ENCODE measurements around the gene FLNA.
A peak's percentile ranks its signal among the peaks of the same experiment; 100 is the strongest.
"Not testable (repeated sequence)": the region's sequence is repeated elsewhere in the genome, so short reads cannot be mapped to it uniquely, and the experiment has no call there.

FLNA gene

GRCh38 chrX:154357205-154357604, 17.2 kb downstream of the FLNA start:
- no peak for DNase-seq

DNA sequence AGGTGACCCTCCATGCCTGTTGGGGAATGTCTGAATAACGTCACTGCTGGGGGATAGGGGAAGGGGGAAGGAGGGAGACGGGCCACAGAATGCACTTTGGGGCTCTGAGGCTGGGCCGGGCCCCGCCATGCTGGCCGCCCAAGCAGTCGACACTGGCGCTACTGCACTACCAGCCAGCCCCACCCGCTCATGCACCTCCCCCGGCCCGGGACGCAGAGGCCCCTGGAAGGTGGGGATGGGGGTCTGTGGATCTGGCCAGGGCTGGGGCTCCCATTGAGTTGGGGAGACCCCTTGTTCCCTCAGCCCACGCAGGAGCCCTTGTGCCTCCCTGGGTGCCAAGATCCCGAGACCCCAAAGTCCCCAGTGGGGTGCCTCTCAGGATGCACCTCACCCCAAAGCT, 17.8 kb downstream of the FLNA start:
- DNase-seq, result no peak

- no peak for DNase-seq
These were observed 18.7 kb downstream of the FLNA start for GRCh38 chrX:154355776-154356140.

DNA sequence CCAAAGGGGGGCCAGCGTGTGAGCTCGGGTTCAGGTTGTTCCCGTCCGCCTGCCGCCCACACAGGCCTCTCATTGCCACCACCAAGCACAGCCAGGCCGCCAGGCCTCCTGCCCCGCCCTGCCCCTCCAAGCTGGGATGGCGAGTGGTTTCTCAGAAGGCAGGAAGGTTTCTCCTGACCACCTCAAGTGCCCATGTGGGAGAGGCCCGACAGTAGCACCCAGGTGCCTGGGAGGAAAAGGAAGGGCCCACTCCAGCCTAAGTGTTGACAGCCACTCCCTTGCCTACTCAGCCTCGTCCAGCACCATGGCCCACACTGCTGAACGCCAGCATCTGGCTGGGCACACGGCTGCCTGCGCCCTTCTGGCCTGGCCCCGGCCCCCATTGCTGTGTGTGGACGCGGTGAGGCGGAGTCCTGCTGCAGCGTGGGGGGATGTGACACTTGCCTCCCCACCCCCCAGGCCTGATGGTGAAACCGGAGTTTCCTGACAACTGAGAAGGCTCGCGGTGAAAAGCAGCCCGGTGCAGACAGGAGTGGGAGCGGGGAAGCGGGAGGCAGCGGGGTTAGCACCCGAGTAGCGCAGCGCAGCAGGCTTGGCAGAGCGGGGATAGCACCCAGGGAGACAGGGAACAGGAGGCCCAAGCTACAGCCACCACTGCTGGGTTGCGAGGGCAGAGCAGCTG, 19.2 kb downstream of the FLNA start:
- DNase-seq, result no peak

GRCh38 chrX:154354516-154354915, 19.9 kb downstream of the FLNA start:
- DNase-seq, result no peak

DNA sequence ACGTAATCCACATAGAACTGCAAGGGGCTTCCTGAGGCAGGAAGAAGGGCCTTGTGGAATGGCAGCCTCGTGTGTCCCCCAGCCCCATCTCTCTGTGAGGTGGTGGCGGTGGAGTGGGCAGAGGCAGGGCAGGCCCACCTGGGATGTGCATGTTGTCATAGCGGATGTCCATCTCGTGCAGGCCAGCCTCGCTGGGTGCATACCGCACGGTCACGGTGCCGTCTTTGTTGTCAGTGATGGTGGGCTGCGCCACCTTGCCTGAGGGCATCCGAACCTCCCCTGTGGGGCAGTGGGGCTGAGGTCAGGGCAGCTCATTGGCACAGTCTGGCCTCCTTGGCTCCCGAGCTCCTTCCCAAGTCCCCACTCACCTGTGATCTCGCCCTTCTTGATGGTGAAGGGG, 20.4 kb downstream of the FLNA start:
- DNase-seq, result no peak

- DNase-seq, result no peak
These were observed 21.1 kb downstream of the FLNA start for GRCh38 chrX:154353172-154353843.

DNA sequence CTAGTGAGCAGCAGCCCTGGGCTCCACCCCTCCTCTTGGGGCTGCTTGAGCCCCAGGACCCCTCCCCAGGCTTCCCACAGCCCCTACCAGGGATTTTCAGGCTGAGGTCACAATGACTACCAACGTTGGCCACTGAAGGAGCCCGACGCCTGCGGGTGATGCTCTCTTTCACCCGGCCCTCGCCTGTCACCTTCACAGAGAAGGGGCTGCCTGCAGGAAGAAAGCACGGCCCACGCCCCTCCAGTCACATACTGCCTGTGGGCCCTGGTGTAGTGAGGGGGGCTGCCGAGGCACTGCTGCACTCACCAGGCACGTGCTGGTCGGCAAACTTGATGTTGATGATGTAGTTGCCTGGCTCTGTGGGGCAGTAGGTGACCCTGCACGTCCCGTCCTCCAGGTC, 22.0 kb downstream of the FLNA start:
- no peak for DNase-seq

GRCh38 chrX:154352012-154352401, 22.4 kb downstream of the FLNA start:
- no peak for DNase-seq

DNA sequence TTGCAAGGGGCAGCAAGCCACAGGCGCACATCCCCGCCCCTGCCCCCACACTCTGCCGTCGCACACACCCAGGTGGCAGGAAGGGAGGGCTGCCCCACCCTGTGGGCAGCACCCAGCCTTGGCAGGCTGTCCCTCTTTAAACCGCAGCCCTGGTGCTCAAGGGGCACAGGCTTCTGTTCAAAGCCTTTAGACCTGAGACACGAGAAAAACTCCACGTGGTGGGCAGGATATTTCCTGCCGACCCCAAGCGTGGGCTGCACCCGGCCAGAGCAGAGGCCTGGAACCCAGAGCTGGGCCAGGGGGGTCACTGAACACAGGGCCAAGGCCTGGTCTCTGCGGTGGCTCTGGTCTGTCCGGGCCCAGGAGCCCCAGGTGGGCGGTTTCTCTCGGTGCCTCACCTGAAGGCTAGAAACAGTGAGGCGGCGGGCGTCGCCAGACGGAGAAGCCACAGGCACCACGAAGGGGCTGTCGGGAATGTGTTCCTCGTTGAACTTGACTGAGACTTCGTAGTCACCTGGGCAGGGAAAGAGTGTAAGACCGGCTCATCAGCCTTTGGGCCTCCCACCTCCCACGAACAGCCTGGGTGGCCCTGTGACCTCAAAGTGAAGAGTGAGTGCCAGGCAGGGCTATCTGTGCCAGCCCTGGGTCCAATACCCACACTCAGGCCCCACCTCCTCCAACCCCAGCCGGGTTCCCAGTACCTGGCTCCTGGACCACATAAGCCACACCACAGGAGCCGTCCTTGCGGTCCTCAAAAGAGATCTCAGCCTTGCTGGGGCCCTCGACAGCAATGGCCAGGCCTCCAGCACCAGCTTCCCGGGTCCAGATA, 23.0 kb downstream of the FLNA start:
- DNase-seq, result no peak

- DNase-seq, result no peak
These were observed 23.8 kb downstream of the FLNA start for GRCh38 chrX:154350429-154351182.

DNA sequence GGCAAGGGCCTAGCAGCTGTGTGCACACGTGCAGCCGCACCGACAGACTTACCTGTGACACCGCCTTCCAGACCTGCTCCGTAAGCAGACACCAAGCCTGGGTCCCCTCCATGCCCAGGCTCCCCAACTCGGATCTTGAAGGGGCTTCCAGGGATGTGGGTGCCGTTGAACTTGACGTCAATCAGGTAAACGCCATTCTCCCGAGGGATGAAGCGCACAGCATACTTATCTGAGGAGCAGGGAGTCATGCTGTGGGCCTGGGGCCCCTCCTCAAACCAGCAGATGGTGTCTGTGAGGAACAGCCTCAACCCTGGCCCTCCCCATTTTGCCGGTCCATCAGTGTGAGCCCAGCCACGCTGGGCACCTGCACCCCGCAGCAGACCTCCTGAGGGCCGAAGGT, 24.5 kb downstream of the FLNA start:
- no peak for DNase-seq

GRCh38 chrX:154349359-154349935, 25.0 kb downstream of the FLNA start:
- DNase-seq, result no peak

DNA sequence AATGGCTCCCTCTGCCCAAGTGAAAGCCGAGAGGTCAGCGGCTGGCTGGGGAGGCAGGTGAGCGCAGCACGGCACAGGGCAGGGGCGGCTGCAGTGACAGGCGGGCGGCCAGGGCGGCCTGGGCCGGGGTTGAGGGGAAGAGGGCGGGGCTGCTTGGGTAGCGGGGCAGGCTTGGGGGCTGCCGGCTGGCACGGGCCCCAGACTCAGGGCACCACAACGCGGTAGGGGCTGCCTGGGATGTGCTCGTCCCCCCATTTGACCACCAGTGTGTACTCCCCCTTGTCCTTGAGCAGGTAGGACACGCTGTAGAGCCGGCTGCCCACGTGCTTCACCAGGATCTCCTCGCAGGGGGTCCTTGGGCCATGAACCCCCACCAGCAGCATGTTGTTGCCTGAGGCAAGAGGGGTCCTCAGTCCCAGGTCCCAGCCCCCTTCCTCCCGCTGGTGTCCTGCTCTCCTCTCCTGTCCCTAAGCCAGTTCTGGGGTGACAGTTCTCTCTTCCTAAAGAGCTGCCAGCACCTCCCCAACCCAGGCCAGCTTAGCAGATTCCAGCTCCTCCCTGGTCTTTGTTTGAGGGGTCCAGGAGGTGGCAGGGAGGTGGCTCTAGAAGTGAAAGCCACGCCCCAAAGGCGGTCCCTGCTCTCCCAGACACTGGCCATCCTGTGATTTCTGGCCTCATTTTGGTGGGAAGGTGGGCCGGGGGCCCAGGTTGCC, 25.6 kb downstream of the FLNA start:
- no peak for DNase-seq

- DNase-seq, result no peak
These were observed 26.3 kb downstream of the FLNA start for GRCh38 chrX:154348114-154348531.

GRCh38 chrX:154343620-154344019, 30.8 kb downstream of the FLNA start:
- not testable (repeated sequence) for DNase-seq

DNA sequence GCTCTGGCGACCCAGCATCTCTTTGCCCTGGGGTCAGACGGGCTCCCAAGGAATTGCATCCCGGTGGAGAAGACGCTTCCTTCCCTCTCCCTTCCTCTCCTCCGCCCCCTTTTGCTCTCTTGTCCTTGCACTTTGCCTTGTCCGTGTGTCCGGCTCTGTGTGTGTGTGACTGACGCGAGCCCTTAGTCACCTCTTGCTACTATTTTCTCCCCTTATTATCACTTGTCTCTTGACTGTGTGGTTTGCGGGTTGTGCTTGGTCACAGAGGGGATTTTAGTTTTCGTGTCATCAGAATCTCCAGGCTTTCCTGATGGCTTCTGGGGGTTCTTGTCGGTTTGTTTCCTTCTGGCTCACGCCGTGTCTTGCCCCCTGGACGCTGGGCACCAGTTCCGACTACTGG, 31.4 kb downstream of the FLNA start:
- not testable (repeated sequence) for DNase-seq

DNA sequence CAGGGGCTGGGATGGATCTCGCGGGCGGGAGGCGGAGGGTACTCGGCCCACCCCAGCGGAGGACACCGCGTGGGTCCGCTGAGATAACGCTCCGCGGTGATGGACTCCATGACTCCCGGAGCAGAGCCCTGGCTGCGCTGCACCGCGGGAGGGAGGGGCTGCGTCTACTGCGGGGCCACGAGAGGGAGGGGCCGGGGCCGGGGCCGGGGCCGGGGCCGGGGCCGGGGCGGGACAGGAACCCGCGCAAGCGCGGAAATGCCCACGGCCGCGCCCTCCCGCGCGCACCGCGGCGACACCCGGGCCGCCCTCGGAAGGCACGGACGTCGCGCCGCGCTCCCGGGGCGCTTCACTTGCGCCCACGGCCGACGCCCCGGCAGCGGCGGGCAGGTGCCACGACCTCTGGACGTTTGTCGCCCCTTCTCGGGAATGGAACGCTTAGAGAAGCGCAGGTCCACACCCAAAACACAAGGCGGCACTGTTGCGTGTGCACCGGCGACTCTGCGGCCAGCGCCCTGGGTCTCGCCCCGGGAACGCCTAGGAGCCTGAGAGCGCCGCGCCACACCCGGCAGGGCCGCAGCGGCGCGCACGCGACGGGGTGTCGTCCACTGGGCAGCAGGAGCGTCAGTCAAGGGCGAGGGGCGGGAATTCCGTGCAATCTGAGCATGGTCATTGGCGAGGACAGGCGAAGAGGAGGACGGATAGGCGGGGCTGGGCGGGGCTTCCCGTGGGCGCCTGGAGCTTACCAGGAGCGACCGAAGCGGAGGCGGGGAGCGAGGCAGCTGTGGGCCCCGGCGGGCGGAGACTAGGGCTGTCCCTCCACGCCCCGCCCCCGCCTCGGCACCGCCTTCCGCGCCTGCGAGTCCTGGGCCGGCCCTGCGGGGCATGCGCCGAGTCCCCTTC, 32.8 kb downstream of the FLNA start:
- DNase-seq, result not testable (repeated sequence)

DNA sequence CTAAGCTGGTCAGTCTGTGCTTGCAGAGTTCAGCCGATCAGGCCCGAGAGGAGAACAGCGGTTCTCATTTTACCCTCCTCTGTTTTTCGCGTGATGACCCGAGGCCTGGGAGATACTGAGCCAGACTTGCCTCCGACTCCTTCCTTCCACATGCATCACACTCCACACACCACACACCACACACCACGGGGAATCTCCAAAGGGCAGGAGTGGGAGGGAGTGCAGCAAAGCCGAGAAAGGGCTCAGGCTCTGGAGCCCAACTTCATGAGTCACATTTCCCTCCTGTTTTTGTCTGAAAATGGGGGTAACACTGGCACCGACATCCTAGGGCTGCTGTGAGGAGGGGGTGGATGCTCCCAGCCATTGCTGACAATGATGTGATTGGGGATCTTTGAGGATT, 39.9 kb downstream of the FLNA start:
- no peak for DNase-seq

DNA sequence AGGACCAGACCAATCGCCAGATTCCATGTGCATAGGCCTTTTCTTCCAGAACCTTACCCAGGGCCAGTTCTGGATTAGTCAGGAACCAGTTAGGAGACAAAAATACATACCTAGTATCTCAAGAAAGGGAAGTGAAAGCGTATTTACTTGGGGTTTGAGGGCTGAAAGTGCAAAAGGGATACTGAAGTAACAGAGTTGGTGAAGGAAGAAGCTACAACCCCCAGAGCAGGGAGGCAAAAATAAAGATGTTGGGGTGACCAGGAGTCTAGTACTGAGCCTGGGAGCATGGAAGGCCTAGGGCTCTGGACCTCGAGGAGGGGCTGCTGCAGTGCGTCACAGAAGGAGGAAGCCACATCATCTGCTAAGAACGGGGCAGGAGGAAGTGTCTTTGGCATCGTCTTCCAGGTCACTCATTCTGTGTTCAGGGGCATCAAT, 40.6 kb downstream of the FLNA start:
- peak; percentile 49 for DNase-seq

- DNase-seq, result no peak
These were observed 41.3 kb downstream of the FLNA start for GRCh38 chrX:154333116-154333515.
